Measurements from ENCODE around the gene DYNC1I1.

Gene DYNC1I1

GRCh38 chr7:95794917-95795515 lies 22.7 kb downstream of the DYNC1I1 start:
- DNase-seq = no peak

- no peak for DNase-seq
Measured at GRCh38 chr7:95796617-95797016, 24.3 kb downstream of the DYNC1I1 start.

GRCh38 chr7:95798401-95798930 lies 26.1 kb downstream of the DYNC1I1 start:
- DNase-seq = no peak

DNA sequence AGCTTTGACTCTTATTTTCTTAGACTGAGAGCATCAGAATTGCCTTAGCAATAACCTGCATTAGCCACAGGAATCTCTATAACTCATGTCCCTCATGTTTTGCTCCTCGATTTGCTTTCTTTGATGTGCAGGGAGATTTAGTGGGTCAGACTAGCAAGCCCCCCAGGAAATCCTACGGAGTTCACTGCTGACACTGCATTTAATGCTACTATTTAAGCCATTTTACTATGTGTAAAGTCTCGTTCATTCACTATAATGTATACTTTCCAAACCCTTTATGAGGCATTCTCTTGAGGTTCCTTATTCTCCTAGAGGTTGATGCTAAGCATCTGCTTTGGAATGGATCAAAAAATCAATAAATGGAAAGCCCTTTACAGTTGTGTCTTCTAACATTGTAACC lies 28.4 kb downstream of the DYNC1I1 start:
- DNase-seq = no peak

DNA sequence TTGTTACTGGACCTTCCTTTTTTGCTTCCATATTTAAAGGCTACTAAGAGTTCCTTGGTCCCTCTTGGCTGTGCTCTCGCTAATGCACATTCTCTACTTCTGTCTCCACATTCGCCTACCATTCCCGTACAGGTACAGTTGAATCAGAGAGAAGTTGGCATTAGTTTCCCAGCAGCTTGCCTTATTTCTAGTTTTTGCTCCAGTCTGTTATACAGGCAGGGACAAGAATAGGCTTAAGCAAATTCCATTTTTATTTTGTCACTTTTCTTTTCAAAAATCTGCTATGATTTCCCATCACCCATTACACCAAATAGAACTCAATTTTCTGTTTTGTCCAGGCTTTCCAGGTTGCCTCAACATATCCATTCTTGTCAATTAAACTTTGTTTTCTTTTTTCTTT lies 29.9 kb downstream of the DYNC1I1 start:
- no peak for DNase-seq

GRCh38 chr7:95804052-95804451 lies 31.7 kb downstream of the DYNC1I1 start:
- DNase-seq = no peak

DNA sequence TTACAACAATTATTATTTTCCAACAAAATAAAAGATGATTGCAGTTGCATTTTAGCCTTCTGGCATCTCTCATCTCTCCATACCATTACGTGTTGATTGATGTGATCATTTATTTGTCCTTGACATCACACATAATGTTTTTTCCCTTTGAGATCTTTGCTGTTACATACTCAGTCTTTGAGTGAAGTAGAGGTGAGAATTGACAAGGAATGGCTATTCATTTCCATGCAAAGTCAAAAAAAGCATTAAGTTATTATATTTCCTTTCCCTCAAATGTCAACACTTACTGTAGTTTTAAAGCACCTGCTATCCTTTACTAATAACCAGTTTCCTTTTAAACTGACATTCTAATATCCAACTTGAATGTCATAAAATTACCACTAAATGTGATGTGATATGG lies 33.6 kb downstream of the DYNC1I1 start:
- DNase-seq = no peak

GRCh38 chr7:95808396-95808795 lies 36.0 kb downstream of the DYNC1I1 start:
- no peak for DNase-seq

DNA sequence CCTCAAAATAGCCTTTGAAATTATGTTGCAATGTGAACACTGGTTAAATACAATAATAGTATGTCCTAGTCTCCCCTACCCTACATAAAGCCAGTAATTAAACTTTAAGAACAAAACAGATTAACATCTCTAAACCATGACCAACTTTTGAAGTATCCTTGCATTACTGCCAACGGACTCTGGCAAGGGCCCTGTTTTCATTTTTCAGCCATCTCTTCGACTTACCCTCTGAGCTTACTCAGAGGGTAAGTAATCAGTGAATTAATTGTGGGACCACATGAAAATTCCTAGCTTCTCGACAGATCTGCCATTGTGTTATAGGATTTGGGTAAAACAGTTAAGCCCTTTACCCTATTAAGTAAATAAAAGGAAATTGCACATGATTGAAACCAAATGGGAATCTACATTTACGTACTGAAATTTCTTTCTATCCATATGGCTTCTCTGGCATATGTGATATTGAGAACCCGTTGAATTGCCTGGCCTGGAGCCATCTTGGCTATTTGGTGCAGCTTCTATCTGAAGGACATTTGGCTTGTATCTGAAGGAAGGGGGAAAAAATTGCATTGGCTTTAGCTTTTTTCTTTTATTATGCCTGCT lies 39.6 kb downstream of the DYNC1I1 start:
- DNase-seq = no peak

- DNase-seq = no peak
Measured at GRCh38 chr7:95814721-95815120, 42.4 kb downstream of the DYNC1I1 start.

DNA sequence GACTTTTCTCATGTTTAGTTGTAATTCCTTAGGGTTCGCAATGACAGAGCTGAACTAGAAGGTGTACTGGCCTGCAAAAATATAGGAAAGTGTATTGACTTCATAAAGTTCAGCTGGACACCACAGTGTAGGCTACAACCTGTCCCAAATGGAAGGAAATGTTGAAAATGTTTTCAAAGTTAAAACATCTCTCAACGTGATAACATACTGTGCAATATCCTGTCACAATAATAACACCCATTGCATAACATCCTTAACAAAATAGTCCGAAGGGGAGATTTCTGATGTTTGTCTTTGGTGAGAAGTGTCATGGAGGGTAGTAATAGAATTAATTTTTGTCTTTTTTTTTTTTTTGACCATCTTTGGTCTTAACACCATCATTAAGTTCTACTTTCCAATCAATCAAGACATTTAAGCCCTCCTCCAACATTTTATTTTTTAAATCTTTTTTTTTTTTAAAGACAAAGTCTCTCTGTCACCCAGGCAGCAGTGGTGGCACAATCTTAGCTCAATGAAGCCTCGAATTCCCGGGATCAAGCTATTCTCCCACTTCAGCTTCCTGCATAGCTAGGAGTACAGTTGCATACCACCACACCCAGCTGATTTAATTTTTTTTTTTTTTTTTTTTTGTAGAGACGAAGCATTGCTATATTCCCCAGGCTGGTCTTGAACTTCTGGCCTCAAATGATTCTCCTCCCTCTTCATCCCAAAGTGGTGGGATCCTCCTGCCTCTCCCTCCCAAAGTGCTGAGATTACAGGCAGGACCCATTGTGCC lies 45.7 kb downstream of the DYNC1I1 start:
- no peak for DNase-seq

DNA sequence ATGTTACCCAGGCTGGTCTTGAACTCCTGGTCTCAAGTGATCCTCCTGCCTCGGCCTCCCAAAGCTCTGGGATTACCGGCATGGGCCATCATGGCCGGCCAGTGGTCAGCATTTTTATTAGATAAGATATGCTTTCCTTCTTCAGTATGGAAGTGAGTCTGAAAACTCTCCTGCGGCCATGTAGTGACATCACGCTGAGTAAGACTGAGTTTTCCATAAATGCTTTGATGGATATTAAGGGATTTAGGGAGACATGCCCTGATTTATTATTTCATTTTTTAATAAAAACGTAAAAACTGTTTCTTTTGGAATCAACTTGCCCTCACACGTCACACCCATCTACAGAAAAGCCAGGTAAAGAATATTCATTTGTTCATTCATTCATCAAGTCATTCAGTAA lies 48.4 kb downstream of the DYNC1I1 start:
- no peak for DNase-seq

GRCh38 chr7:95822717-95823116 lies 50.4 kb downstream of the DYNC1I1 start:
- no peak for DNase-seq

DNA sequence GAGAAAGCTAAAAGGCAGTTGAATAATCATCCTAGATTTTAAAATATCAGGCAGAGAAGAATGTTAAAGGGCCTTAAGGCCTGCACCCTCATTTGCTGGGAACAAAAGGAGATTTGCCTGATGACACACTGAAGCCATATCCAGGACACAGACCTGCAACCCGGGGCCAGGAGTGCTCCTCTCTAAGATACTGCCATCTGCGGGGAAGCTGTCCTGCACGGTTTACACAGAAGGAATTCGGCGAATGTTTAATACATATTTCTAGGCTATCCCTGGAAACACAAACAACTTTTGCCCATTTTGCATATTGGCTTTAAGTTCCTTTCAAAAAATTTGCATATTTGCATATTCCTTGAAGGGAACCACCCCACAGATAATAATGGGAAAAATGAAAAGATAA lies 52.3 kb downstream of the DYNC1I1 start:
- DNase-seq = no peak

- DNase-seq = no peak
Measured at GRCh38 chr7:95828824-95829790, 56.8 kb downstream of the DYNC1I1 start.

DNA sequence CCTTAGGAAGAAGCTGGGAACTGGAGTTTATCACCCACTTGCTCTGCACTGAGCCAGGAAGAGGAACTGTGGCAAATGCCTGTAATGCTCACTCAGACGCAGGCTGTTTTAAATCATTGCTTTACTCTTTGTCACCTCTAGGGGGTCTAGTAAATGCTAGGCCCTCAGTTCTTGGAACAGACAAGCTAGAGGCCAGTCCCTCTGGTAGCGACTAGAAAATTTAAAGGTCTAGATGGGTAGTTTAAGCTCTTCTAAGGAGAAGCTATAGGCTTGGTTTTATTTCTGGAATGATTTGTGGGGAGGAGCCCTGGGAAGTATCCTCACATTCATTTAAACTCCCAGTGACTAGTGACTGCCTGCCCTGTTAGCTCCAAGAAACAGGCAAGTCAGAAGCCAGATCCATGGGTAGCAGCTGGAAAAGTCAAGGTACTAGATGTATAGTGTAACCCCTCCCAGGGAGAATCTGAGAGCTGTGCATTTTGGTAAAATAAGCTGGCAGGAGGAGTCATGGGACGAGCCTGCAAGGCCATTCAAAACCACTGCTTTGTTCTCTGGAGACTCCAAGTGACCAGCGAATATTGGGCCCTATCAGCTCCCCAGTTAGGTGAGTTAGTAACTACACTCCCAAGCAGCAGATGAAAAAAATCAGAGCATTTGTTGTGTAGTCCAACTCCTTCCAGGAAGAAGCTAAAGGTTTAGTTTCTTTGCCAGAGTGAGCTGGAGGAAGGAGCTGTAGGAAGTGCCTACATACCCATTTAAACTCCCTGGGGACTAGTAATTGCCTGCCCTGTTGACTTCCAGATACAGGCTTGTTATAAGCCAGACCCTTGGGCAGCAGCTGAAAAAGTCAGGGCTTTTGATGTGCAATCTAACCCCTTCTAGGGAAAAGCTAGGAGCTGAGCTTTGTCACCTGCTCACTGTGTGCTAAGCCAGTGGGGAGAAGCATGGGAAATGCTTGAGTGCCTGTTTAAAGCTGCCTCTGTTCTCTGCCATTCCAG lies 68.9 kb downstream of the DYNC1I1 start:
- DNase-seq = no peak

GRCh38 chr7:95843286-95843685 lies 70.9 kb downstream of the DYNC1I1 start:
- DNase-seq = no peak

DNA sequence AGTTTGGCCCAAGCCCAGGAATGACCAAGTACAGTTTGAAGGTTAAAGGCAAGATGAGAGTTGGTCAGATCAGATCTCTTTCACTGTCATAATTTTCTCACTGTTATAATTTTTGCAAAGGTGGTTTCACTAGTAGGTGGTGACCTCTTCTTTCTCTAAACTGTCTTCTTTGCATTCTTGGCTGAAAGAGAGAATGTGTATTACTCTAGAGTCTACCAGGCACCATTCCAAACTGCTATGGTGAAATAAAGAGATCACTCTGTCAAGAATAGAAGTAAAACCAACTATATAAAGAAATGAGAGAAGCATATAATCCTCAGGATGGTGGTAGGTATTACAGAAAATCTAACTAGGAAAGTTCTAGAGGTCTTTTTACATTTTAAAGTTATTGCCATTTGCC lies 72.7 kb downstream of the DYNC1I1 start:
- no peak for DNase-seq

- no peak for DNase-seq
Measured at GRCh38 chr7:95847061-95847460, 74.7 kb downstream of the DYNC1I1 start.

DNA sequence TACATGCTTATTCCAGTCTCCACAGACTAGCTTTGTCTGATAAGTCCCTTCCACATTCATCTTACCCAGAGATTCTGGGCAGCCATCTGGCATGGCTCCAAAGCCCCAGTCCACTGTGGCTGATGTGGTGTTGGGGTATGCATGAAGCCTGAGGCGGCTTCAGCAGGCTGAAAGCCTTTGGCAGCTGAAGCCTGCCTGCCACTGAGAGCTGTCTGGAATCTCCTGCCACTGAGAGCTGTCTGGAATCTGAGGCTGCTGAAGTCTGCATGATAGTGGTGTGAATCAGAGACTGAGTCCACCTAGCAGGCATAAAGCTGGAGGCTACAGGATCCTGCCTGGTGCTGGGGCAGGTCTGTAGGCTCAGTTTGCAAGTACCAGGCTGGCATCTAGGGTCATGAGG lies 87.1 kb downstream of the DYNC1I1 start:
- no peak for DNase-seq

- DNase-seq = no peak
Measured at GRCh38 chr7:95861041-95861440, 88.7 kb downstream of the DYNC1I1 start.

GRCh38 chr7:95863623-95864022 lies 91.3 kb downstream of the DYNC1I1 start:
- DNase-seq = no peak

Measured in KG1 (cell line).